BLaER1 (cell line): ENCODE data around the gene CEP19.

Source experiments
- H3K27ac ChIP-seq: shearing (Covaris generic); formaldehyde crosslinking; 2 replicates; pipeline ENCODE4 v1.8.1; 2022
- H3K27me3 ChIP-seq: shearing (Covaris generic); formaldehyde crosslinking; 2 replicates; pipeline ENCODE4 v1.8.1; 2022
- H3K36me3 ChIP-seq: shearing (Covaris generic); formaldehyde crosslinking; 2 replicates; pipeline ENCODE4 v1.8.1; 2022
- H3K4me1 ChIP-seq: shearing (Covaris generic); formaldehyde crosslinking; 2 replicates; pipeline ENCODE4 v1.8.1; 2022
- H3K4me2 ChIP-seq: shearing (Covaris generic); formaldehyde crosslinking; 2 replicates; pipeline ENCODE4 v1.8.1; 2022
- H3K4me3 ChIP-seq: shearing (Covaris generic); formaldehyde crosslinking; 2 replicates; pipeline ENCODE4 v1.8.1; 2022
- H3K9ac ChIP-seq: shearing (Covaris generic); formaldehyde crosslinking; 2 replicates; pipeline ENCODE4 v1.8.1; 2022
- H3K9me3 ChIP-seq: shearing (Covaris generic); formaldehyde crosslinking; 2 replicates; pipeline ENCODE4 v1.8.1; 2022
- H4K20me1 ChIP-seq: shearing (Covaris generic); formaldehyde crosslinking; 2 replicates; pipeline ENCODE4 v1.8.1; 2022
- Cebpa-rat ChIP-seq: shearing (Covaris generic); IDR thresholded peaks from 2 replicates; pipeline ENCODE4 v1.8.1; 2022

Gene CEP19

DNA sequence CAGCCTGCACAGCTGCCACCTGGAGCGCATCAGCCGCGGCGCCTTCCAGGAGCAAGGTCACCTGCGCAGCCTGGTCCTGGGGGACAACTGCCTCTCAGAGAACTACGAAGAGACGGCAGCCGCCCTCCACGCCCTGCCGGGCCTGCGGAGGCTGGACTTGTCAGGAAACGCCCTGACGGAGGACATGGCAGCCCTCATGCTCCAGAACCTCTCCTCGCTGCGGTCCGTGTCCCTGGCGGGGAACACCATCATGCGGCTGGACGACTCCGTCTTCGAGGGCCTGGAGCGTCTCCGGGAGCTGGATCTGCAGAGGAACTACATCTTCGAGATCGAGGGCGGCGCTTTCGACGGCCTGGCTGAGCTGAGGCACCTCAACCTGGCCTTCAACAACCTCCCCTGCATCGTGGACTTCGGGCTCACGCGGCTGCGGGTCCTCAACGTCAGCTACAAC, 52.1 kb downstream of the CEP19 start:
- H3K4me3 ChIP-seq, result no peak overlapping the region
- no peak for TF ChIP-seq Cebpa-rat
- no peaks in the 10 kb centered on the region for H3K9me3 ChIP-seq
- H3K4me2 ChIP-seq, result no peak overlapping the region
- H3K27me3 ChIP-seq, result no peaks in the 10 kb centered on the region
- H3K9ac ChIP-seq, result no peak overlapping the region
- H4K20me1 ChIP-seq, result peaks cover 80% of the 10 kb centered on the region
- no peak overlapping the region for H3K27ac ChIP-seq
- peaks cover 25% of the 10 kb centered on the region for H3K4me1 ChIP-seq
- peaks cover 94% of the 10 kb centered on the region for H3K36me3 ChIP-seq
